KMS-11 (cell line): ENCODE results near the gene C5AR1.
"Not testable (repeated sequence)": the region's sequence is repeated elsewhere in the genome, so short reads cannot be mapped to it uniquely, and the experiment has no call there.

Source experiments
- H2AFZ ChIP-seq: fragments of 200-600 bp; sonication (generic); 2 replicates; pipeline ENCODE4 v1.6.1; 2016; ENCODE audit warnings: antibody characterized with exemption, mixed run types, low read depth
- H3K27ac ChIP-seq: fragments of 200-600 bp; sonication (generic); 2 replicates; pipeline ENCODE4 v1.6.1; 2016; ENCODE audit warnings: mild to moderate bottlenecking, mixed run types
- H3K27me3 ChIP-seq: fragments of 200-600 bp; sonication (generic); 2 replicates; pipeline ENCODE4 v1.6.1; 2017; ENCODE audit warnings: mild to moderate bottlenecking, low read depth, mixed run types, moderate library complexity; ENCODE audit not compliant: insufficient read depth
- H3K36me3 ChIP-seq: fragments of 200-600 bp; sonication (generic); 2 replicates; pipeline ENCODE4 v1.6.1; 2017; ENCODE audit warnings: mild to moderate bottlenecking, mixed run types; ENCODE audit not compliant: insufficient read depth
- H3K4me1 ChIP-seq: fragments of 200-600 bp; sonication (generic); 2 replicates; pipeline ENCODE4 v1.6.1; 2016; ENCODE audit warnings: mild to moderate bottlenecking, low read depth, mixed run types; ENCODE audit not compliant: poor library complexity, severe bottlenecking
- H3K4me2 ChIP-seq: fragments of 200-600 bp; sonication (generic); 2 replicates; pipeline ENCODE4 v1.7.0; 2016; ENCODE audit warnings: mild to moderate bottlenecking, mixed run types
- H3K4me3 ChIP-seq: fragments of 200-600 bp; sonication (generic); IDR thresholded peaks from 2 replicates; pipeline ENCODE4 v1.6.1; 2017; ENCODE audit warnings: low read depth, low read length, mixed read lengths; ENCODE audit not compliant: insufficient read depth
- H3K79me2 ChIP-seq: fragments of 200-600 bp; sonication (generic); 2 replicates; pipeline ENCODE4 v1.6.1; 2016; ENCODE audit warnings: low read depth, mixed run types; ENCODE audit not compliant: insufficient read depth
- H3K9ac ChIP-seq: fragments of 200-600 bp; sonication (generic); 2 replicates; pipeline ENCODE4 v1.6.1; 2016; ENCODE audit warnings: mild to moderate bottlenecking, mixed run types
- H4K20me1 ChIP-seq: fragments of 200-600 bp; sonication (generic); 2 replicates; pipeline ENCODE4 v1.6.1; 2016; ENCODE audit warnings: mild to moderate bottlenecking, mixed run types; ENCODE audit not compliant: insufficient read depth
- CTCF ChIP-seq: fragments of 200-600 bp; sonication (generic); conservative IDR thresholded peaks from 2 replicates; pipeline ENCODE4 v1.6.1; 2017; ENCODE audit warnings: low read depth, mild to moderate bottlenecking, antibody characterized with exemption, low read length, moderate library complexity, mixed read lengths

The C5AR1 gene

GRCh38 chr19:47357788-47358680 lies 48.4 kb downstream of the C5AR1 start:
- H3K4me3 ChIP-seq, result no peak overlapping the region
- H3K27me3 ChIP-seq, result no peaks in the 10 kb centered on the region
- no peak overlapping the region for H3K4me2 ChIP-seq
- peaks cover 22% of the 10 kb centered on the region; the same call in 1 of the 2 replicates for H3K36me3 ChIP-seq
- H3K4me1 ChIP-seq, result no peaks in the 10 kb centered on the region
- no peak overlapping the region for H2AFZ ChIP-seq
- H3K79me2 ChIP-seq, result no peaks in the 10 kb centered on the region
- no peaks in the 10 kb centered on the region for H4K20me1 ChIP-seq
- no peak overlapping the region for H3K9ac ChIP-seq
- peak; percentile 35 for TF ChIP-seq CTCF
- no peak overlapping the region for H3K27ac ChIP-seq

GRCh38 chr19:47358936-47359335 lies 49.3 kb downstream of the C5AR1 start:
- Histone ChIP-seq H3K4me3 (no peak overlapping the region), H2AFZ (no peak overlapping the region), H3K36me3 (peaks cover 21% of the 10 kb centered on the region; the same call in 1 of the 2 replicates), H3K9ac (no peak overlapping the region), H3K4me1 (no peaks in the 10 kb centered on the region), H3K4me2 (no peak overlapping the region), H3K27ac (no peak overlapping the region), H4K20me1 (no peaks in the 10 kb centered on the region), H3K79me2 (no peaks in the 10 kb centered on the region), H3K27me3 (no peaks in the 10 kb centered on the region)
- no peak for TF ChIP-seq CTCF

- Histone ChIP-seq H3K9ac (no peak overlapping the region), H3K4me3 (no peak overlapping the region), H2AFZ (no peak overlapping the region), H4K20me1 (no peaks in the 10 kb centered on the region), H3K27me3 (no peaks in the 10 kb centered on the region), H3K4me2 (no peak overlapping the region), H3K79me2 (no peaks in the 10 kb centered on the region), H3K4me1 (no peaks in the 10 kb centered on the region), H3K27ac (no peak overlapping the region), H3K36me3 (peaks cover 6% of the 10 kb centered on the region; the same call in 1 of the 2 replicates)
- no peak for TF ChIP-seq CTCF
These were observed 52.7 kb downstream of the C5AR1 start for GRCh38 chr19:47362321-47362720.

GRCh38 chr19:47363758-47364531 lies 54.3 kb downstream of the C5AR1 start:
- H4K20me1 ChIP-seq, result no peaks in the 10 kb centered on the region
- peaks cover 4% of the 10 kb centered on the region; the same call in 1 of the 2 replicates for H3K36me3 ChIP-seq
- no peak for TF ChIP-seq CTCF
- no peaks in the 10 kb centered on the region for H3K4me1 ChIP-seq
- no peaks in the 10 kb centered on the region for H3K79me2 ChIP-seq
- no peak overlapping the region for H2AFZ ChIP-seq
- no peak overlapping the region for H3K4me3 ChIP-seq
- H3K27me3 ChIP-seq, result no peaks in the 10 kb centered on the region
- no peak overlapping the region for H3K27ac ChIP-seq
- H3K4me2 ChIP-seq, result no peak overlapping the region
- no peak overlapping the region for H3K9ac ChIP-seq

GRCh38 chr19:47365455-47365854 lies 55.8 kb downstream of the C5AR1 start:
- not testable (repeated sequence) for H3K4me2 ChIP-seq, H2AFZ ChIP-seq, H3K4me1 ChIP-seq, H3K4me3 ChIP-seq, H3K9ac ChIP-seq, H3K27me3 ChIP-seq, H3K36me3 ChIP-seq, H4K20me1 ChIP-seq, H3K27ac ChIP-seq, H3K79me2 ChIP-seq
